GM21447 (cell line): ENCODE data around the gene SOX2.

ENCODE experiments used
- ATAC-seq: cut with Tn5 transposase; IDR thresholded peaks from one replicate; pipeline ENCODE4 v1.9.1; 2021; ENCODE audit not compliant: unreplicated experiment

Gene SOX2

DNA sequence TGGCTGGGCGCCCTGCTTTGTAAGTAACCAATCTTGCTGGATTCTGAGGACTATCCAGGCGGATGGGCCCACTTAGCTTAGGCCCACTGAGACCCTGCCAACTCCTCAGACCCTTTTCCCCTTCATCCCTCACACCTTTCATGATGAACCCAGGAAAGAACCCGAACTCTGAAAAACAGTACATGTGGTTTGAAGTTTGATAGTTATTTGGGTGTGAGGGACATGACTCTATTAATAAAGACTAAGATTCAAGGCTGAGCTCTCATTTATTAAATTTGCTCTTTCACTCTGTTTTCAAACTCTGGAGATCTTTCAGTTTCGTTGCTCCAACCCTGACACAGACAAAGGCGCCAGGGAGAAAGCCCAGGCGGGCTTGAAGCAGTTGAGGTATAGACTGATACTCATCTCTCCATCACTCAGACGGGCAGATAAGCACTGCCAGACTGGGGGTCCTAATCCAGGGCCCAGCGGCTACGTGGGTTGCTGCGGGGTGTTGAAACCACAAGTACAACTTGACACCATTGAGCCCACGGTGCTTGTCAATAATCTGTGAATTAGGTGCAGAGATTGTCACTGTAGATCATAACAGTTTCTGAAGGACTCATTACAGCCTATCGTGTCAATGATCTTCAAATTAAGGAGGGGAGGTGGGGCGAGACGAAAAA lies 7.2 kb upstream of the SOX2 start:
- ATAC-seq = no peak

DNA sequence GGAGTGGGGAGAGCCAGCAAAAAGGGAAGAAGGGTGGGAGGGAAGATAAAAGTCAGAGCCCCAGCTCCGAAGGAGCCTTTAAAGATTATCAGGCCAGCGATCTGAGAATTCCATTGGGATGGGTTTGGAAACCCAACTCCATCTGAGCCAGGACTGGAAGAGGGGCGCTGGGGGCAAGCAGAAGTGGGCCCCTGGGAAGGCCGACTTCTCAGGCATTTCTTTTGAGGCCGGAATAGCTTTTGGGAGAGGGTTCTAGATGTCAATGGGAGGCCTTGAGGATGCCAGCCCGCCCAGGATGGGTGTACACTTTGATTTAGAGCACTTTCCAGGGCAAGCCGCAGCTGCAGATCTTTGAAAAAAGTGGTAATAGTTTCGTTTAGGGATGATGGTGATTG lies 6.6 kb upstream of the SOX2 start:
- ATAC-seq = no peak

DNA sequence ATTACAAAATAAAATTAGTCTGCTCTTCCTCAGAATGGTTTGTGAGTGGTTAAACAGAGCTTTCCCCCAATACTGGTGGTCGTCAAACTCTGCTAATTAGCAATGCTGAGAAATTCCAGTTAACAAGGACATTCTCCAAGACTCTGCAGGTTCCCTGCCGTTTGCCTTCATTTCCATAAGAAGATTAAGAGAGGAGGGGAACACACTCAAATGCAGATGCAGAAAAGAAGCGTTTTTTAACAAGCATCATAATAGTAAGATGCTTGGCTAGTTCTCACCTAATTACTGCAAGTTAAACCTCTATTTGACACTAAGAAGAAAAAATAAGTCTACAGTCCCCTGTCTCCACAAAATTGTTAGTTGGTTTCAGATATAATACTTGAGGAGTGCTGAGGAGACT lies 3.7 kb upstream of the SOX2 start:
- no peak for ATAC-seq

DNA sequence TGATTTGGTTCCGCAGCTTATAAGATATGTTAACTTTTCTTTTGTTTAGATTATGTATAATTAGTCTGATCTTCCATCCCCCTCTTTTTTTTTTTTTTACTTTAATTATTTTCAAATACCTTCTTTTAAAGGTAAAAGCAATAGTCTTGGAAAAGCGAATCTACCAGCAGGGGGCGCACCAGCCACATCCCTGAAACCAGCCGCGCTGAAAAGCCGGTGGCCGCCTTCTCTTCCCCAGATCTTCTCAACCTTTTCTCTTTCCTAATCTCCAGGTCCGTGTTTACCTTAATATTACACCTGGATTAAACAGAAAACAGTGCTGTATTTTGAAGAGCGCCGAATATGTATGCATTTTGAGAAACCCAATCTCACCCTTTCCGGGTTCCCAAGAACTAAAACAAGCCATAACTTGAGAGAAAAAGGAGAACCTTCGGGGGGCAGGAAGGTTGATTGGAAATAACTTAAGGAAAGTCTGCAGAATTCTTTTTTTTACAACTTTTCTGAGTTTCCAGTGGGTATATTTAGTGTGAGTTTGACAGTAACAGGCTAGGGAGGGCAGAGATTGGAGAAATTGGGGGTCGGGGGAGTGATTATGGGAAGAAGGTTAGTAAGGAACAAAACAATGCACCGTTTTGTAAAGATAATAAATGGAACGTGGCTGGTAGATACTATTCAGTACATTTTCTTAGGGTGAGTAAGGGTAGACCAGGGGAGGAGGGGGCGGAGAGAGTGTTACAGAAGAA lies 2.0 kb upstream of the SOX2 start:
- ATAC-seq = peak; percentile 48

DNA sequence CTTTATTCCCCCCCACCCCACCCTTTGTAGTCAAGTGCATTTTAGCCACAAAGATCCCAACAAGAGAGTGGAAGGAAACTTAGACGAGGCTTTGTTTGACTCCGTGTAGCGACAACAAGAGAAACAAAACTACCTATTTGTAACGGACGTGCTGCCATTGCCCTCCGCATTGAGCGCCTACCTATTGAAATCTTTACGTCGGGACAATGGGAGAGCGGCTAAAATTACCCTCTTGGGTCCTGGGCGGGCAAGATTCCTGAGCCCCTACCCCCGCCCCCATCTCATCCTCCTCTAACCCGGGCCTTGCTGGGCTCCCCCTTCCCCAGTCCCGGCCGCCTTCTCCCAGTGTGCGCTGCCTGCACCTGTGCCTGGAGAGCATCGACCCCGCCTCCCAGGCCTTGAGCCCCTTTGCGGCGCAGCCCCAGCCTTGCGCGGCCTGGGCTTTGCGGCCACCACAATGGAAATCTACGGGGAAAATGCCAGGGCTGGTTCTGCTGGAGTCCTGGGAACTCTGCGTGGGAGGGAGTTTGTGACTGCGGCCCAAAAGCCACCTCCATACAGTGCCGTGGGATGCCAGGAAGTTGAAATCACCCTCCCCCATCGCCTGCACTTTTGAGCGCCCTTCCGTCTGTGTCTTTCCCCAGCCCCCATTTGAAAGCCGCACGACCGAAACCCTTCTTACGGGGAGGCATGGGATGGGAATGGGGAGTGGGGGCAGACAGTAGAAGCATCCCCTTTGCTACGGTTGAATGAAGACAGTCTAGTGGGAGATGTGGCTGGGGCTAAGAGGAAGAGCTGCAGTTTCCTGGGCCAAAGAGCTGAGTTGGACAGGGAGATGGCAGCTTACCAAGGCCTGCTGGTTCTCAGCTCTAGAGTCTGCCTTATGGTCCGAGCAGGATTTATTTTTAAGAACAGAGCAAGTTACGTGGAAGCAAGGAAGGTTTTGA lies 1.1 kb upstream of the SOX2 start:
- no peak for ATAC-seq

DNA sequence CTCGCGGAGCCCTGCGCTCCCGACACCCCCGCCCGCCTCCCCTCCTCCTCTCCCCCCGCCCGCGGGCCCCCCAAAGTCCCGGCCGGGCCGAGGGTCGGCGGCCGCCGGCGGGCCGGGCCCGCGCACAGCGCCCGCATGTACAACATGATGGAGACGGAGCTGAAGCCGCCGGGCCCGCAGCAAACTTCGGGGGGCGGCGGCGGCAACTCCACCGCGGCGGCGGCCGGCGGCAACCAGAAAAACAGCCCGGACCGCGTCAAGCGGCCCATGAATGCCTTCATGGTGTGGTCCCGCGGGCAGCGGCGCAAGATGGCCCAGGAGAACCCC lies 464 bp downstream of the SOX2 start:
- ATAC-seq = no peak

DNA sequence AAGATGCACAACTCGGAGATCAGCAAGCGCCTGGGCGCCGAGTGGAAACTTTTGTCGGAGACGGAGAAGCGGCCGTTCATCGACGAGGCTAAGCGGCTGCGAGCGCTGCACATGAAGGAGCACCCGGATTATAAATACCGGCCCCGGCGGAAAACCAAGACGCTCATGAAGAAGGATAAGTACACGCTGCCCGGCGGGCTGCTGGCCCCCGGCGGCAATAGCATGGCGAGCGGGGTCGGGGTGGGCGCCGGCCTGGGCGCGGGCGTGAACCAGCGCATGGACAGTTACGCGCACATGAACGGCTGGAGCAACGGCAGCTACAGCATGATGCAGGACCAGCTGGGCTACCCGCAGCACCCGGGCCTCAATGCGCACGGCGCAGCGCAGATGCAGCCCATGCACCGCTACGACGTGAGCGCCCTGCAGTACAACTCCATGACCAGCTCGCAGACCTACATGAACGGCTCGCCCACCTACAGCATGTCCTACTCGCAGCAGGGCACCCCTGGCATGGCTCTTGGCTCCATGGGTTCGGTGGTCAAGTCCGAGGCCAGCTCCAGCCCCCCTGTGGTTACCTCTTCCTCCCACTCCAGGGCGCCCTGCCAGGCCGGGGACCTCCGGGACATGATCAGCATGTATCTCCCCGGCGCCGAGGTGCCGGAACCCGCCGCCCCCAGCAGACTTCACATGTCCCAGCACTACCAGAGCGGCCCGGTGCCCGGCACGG lies 991 bp downstream of the SOX2 start:
- no peak for ATAC-seq

DNA sequence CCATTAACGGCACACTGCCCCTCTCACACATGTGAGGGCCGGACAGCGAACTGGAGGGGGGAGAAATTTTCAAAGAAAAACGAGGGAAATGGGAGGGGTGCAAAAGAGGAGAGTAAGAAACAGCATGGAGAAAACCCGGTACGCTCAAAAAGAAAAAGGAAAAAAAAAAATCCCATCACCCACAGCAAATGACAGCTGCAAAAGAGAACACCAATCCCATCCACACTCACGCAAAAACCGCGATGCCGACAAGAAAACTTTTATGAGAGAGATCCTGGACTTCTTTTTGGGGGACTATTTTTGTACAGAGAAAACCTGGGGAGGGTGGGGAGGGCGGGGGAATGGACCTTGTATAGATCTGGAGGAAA lies 1.5 kb downstream of the SOX2 start:
- no peak for ATAC-seq

DNA sequence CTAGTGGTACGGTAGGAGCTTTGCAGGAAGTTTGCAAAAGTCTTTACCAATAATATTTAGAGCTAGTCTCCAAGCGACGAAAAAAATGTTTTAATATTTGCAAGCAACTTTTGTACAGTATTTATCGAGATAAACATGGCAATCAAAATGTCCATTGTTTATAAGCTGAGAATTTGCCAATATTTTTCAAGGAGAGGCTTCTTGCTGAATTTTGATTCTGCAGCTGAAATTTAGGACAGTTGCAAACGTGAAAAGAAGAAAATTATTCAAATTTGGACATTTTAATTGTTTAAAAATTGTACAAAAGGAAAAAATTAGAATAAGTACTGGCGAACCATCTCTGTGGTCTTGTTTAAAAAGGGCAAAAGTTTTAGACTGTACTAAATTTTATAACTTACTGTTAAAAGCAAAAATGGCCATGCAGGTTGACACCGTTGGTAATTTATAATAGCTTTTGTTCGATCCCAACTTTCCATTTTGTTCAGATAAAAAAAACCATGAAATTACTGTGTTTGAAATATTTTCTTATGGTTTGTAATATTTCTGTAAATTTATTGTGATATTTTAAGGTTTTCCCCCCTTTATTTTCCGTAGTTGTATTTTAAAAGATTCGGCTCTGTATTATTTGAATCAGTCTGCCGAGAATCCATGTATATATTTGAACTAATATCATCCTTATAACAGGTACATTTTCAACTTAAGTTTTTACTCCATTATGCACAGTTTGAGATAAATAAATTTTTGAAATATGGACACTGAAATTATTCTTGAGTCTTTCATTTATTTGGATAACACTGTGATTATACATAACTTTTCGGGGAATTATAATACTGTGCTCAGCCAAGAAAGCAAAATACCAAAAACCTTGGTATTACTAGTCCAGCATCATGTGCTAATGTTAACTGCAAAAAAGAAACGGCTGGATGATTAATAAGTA lies 2.2 kb downstream of the SOX2 start:
- ATAC-seq = no peak

DNA sequence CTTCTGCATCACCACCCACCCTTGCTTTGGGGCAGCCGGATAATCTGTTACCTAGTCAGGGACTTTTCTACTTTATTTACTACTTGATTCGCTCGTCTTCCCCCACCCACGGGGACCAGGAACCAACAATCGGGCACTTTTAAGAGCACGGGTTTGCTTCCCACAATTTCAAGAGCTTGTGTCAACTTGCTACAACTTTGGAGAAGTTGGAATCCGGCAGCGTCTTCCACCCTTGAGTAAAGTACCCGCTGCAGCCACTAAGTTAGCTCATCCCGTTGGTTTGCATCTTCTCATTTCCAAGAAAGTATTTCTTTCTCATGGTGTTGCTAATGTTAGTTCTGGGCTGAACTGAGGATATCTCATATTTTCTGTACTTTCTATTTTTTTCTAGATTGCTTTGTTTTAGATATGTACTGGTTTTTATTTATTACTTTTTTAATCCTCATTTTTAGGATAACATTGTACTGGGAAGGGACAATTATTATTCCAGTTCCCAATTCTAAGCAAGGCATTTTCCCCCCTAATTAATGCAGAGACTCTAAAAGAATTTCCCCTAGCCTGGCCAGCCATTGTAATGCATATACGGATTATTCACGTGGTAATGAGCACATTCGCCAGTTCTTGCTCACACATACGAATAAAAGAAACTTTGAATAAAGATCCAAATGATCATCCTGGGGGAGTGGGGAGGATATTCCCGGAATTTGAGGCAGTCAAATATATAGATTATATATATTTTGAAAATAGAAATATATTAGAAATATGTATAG lies 4.0 kb downstream of the SOX2 start:
- ATAC-seq = no peak

DNA sequence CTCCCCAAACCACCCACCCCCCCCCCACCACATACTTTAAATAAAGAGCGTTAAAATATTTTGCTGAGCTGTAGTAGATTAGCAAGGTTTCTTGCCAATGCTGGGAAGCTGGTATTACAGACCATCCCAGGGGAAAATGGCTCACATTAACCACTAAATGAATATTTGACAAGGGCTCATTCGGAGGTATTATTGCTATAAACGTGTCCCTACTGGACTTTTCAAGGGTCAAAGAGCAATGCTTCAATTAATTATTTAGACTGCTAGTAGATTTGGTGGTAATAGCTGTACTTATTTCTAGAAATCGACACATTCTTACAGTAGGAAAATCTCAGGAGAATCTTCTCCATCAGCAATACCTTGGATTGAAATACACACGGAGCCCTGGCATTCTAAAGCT lies 5.2 kb downstream of the SOX2 start:
- ATAC-seq = no peak

DNA sequence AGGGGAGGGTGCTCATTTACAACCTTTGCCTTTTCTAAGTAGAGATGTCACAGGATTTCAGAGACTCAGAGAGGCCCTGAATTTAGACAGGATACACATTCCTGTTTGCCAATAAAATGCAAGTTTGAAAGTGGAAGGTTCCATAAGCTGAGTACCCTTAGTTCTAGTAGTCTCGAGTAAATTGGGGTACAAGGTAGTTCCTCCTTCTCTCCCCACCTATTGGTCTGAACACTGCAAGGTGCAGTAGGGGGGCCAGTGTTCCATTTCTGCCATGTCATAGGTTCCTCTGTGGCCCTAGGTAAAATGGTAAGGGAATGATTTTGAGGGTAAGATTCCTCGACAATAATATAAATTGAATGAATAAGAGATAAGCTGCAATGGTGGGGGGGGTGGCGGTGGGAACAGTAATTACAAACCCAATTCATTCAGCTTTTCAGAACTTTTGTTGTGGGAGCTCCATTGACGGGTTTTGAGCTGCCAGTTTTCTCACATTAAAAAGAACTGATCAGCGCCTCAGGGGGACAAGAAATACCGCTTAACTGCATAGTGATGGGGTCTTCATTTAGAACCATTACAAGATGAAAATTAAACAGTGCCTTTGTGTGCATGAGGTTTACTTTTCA lies 5.9 kb downstream of the SOX2 start:
- no peak for ATAC-seq

DNA sequence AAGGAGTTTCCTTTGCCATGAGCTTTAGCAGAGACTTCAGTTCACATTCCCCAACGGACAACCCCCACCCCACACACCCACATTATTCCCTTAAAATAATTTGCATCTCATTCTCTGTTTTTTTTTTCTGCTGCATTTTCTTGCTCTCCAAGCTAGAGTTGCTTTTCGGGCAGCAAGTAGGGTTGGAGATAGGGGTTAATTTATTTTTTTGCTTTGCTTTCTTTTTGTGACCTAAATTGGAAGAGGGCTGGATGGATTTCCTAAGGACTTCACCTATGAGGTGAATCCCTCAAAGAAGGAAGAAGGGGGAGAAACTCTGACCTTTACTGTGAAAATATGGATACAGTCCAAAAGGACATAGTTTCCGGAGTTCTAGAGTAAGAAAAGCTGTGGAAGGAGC lies 6.6 kb downstream of the SOX2 start:
- no peak for ATAC-seq

DNA sequence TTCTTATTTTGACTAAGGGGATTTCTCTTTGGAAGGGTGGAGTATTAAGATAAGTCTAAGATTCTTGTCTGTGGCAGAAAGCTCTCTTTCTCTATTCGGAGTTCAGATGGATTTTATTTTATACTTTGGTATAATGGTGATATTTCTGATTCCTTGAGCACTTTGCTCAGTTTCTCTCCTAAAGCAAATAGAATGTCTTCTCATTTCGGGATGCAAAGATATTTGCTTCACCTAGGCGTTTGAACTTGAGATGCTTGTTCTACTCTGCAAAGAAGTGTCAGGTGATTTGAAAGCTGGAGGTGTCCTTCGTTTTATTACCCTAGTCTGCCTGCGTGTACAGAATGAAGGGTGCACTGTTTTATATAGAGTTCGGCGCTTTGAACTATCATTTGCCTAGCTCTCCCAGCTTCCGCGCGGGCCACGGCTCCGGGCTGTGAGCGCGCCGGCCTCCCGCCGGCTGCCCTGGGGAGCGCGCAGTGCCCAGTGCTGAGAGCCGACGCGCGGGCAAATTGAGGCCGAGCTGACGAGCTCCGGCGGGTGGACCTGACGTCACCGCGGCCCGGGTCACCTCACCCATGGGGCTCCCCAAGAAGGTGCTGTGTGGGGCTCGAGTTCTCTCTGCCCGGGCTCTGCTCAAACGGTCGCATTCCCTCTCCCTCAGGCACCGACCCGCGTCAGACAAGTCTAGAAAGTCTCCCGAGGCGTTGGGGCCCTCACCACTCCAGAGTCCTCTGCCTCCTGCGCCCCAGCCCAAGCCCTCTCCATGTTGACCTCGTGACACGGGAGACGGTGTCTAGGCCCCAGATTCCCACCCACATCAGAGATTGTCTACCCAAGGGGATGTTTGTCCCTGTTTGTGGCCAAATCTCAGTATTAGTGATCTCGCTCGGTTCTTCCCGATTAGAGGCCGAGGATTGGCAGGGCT lies 7.5 kb downstream of the SOX2 start:
- ATAC-seq = no peak

DNA sequence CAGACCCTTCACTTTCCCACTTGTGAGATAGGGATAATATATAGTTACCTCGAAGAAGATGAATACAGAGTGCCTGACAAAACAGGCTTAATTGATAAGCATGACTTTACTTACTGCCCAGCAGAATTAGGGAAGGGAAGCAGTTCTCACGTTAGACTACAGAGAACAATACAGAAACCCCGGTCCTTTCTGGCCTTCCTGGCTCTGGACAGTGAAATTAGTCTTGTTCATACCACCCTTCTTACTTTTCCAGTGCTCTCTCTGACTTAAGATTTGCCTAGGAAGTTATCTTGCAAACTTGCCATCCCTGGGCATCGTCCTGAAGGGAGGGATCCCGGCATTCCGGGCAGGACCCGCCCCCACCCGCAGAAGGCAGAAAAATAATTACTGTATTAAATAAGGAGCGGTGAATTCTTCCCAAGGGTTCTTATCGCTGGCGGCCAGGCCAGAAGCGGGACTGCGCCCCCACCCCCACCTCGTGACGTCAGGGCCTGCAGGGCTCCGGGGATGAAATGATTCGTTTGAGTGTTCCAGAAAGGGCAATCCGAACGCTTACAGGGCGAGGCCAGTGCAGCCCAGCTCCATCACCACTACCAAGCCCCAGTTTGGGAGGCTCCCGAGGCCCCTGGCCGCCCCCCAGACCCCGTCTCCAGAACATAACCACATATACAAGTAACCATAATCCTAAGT lies 8.4 kb downstream of the SOX2 start:
- ATAC-seq = no peak

DNA sequence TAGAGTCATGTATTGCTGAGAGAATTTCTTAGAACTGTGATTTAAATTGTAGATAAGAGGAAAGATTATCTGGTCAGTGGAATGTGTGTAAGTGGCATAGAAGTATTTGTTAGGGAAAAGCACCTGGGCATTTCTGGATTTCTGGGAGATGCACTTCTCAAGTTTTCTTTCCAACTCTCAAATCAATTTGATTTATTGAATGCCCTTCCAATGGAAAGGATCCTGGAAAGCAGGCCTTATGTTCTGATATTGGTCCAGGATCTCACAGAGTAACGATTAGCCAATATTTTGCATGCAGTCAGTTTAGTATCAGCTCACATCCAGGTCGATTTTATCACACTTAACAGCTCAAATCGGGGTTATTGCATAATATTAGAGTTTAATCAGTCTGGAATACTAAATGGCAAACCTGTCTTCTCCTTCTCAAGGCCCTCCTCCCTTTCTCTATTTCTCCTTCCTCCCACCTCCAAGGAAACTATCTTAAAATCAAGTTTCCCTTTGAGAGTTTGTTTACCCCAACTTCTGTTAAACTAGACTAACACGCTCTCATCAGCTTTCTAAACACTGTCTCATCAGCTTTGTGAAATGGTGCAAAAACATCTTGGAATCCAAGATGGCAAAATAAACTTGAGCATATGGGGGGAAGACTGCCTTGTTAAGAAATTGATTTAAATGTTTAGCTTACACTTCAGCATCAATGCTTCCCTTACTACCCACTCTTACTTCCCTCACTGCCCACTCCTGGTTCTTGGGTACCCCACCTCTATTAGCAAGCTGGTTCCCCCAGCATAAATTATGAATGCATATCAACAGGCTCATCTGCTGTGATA lies 9.5 kb downstream of the SOX2 start:
- no peak for ATAC-seq

DNA sequence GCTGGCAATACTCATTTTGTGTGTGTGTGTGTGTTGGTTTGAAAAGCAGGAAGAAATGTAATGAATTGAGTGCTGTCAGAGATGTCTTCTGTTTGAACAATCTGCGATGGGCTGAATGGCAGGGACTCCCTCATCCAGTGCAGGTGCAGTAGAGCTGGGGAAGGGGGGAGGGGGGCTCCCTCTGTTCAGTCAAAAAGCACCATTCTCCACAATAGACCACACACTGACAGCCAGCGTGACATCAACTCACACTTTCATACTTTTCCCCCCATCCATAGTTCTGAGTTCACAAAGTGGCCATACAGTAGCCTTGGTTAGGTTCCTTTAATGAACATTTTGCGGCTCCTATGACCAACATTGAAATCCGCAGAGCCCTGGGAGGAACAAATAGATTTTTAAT lies 10.4 kb downstream of the SOX2 start:
- no peak for ATAC-seq
